ENCODE results near the gene KLK4. TPM values are rescaled to one million over a fixed set of nuclear protein-coding genes. Genes with fewer than 3 reads are reported as not detected.

The KLK4 gene
- total and polyA plus RNA-seq, 2 donors (not counting 3 experiments of a cell fraction or from before 2014, with no cell fraction given): not detected

DNA sequence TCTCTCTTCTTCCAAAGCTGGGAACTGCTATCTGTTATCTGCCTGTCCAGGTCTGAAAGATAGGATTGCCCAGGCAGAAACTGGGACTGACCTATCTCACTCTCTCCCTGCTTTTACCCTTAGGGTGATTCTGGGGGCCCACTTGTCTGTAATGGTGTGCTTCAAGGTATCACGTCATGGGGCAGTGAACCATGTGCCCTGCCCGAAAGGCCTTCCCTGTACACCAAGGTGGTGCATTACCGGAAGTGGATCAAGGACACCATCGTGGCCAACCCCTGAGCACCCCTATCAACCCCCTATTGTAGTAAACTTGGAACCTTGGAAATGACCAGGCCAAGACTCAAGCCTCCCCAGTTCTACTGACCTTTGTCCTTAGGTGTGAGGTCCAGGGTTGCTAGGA is 51.3 kb downstream of the KLK4 start:
- Histone ChIP-seq H3K9me3 (replicated peaks; ENCODE audit: control insufficient read depth, insufficient read depth, low read length) (no peaks in the 10 kb centered on the region), H3K79me2 (ENCODE audit: control insufficient read depth, insufficient read depth, low read length) (no peaks in the 10 kb centered on the region), H3K4me1 (ENCODE audit: control insufficient read depth, extremely low read depth, insufficient read depth, low read length) (no peaks in the 10 kb centered on the region), H3K4me3 (replicated peaks in 1 of 3; ENCODE audit: insufficient read depth in 1 of 3, low read depth in 1 of 3, low read length in 3 of 3) (no peak overlapping the region), H3K36me3 (ENCODE audit: control insufficient read depth in 2 of 2, extremely low read depth in 1 of 2, insufficient read depth in 2 of 2, low read length in 2 of 2) (no peaks in the 10 kb centered on the region), H3K9me1 (replicated peaks; ENCODE audit: control insufficient read depth, extremely low read depth, insufficient read depth, low read length) (no peaks in the 10 kb centered on the region), H3K9ac (replicated peaks; ENCODE audit: extremely low read depth, insufficient read depth, low read length) (no peak overlapping the region), H3K27ac (ENCODE audit: insufficient read depth, low read depth, low read length) (no peak overlapping the region), H2AFZ (ENCODE audit: low read depth, low read length) (no peak overlapping the region), H3K27me3 (ENCODE audit: control insufficient read depth in 2 of 2, insufficient read depth in 2 of 2, low read length in 2 of 2) (no peaks in the 10 kb centered on the region), H3K4me2 (ENCODE audit: insufficient read depth, low read length) (no peak overlapping the region), H4K20me1 (replicated peaks; ENCODE audit: control insufficient read depth, extremely low read depth, insufficient read depth, low read length) (no peaks in the 10 kb centered on the region)
- intact Hi-C loops (cut with micrococcal nuclease): no loop called here
- no peak for FAIRE-seq
- BruUV-seq (replicated peaks): no TSS peak
- ChIA-PET POLR2A (no interaction called here), CTCF (no interaction called here)
- dilution Hi-C loops (cut with MboI; ENCODE audit: extremely low pct_ligation_motif_present, low sequenced_read_pairs): no loop called here
- no peak for TF ChIP-seq MAX (IDR thresholded peaks at IDR 0.05; ENCODE audit: insufficient read depth, insufficient read length)
- TF ChIP-seq POLR2A (IDR thresholded peaks at IDR 0.05; ENCODE audit: low read depth, low read length): no peak
- TF ChIP-seq EZH2 (IDR thresholded peaks at IDR 0.05; ENCODE audit: borderline replicate concordance, low read depth, low read length, severe bottlenecking): no peak
- DNase-seq (ENCODE audit: low read depth, low spot score): no peak

GRCh38 chr19:50858886-50859285 is 52.3 kb downstream of the KLK4 start:
- no peak for TF ChIP-seq FOS (IDR thresholded peaks at IDR 0.05; ENCODE audit: borderline replicate concordance, insufficient read depth, low read length)
- TF ChIP-seq MYC (IDR thresholded peaks at IDR 0.05; ENCODE audit: low read depth, low read length): no peak
- TF ChIP-seq POLR2AphosphoS5 (IDR thresholded peaks at IDR 0.05; ENCODE audit: insufficient read depth, low read depth, low read length): no peak
- no peak for TF ChIP-seq MAX (IDR thresholded peaks at IDR 0.05; ENCODE audit: insufficient read depth, insufficient read length)
- TF ChIP-seq EZH2 (IDR thresholded peaks at IDR 0.05; ENCODE audit: borderline replicate concordance, low read depth, low read length, severe bottlenecking): no peak
- no peak for TF ChIP-seq GATA2 (IDR thresholded peaks at IDR 0.05; ENCODE audit: insufficient read depth, insufficient read length, low read depth, low read length)
- TF ChIP-seq JUN (IDR thresholded peaks at IDR 0.05; ENCODE audit: borderline replicate concordance, insufficient read depth, insufficient read length, low read depth): no peak
- TF ChIP-seq, protein P1, sequence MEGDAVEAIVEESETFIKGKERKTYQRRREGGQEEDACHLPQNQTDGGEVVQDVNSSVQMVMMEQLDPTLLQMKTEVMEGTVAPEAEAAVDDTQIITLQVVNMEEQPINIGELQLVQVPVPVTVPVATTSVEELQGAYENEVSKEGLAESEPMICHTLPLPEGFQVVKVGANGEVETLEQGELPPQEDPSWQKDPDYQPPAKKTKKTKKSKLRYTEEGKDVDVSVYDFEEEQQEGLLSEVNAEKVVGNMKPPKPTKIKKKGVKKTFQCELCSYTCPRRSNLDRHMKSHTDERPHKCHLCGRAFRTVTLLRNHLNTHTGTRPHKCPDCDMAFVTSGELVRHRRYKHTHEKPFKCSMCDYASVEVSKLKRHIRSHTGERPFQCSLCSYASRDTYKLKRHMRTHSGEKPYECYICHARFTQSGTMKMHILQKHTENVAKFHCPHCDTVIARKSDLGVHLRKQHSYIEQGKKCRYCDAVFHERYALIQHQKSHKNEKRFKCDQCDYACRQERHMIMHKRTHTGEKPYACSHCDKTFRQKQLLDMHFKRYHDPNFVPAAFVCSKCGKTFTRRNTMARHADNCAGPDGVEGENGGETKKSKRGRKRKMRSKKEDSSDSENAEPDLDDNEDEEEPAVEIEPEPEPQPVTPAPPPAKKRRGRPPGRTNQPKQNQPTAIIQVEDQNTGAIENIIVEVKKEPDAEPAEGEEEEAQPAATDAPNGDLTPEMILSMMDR (IDR thresholded peaks at IDR 0.05; ENCODE audit: extremely low read depth in 1 of 2, insufficient read depth in 1 of 2, low read depth in 1 of 2, low read length in 2 of 2): no peak
- TF ChIP-seq POLR2A (IDR thresholded peaks at IDR 0.05; ENCODE audit: low read depth, low read length): no peak
- Histone ChIP-seq H3K9me3 (replicated peaks; ENCODE audit: control insufficient read depth, insufficient read depth, low read length) (no peaks in the 10 kb centered on the region), H3K36me3 (ENCODE audit: control insufficient read depth in 2 of 2, extremely low read depth in 1 of 2, insufficient read depth in 2 of 2, low read length in 2 of 2) (no peaks in the 10 kb centered on the region), H4K20me1 (replicated peaks; ENCODE audit: control insufficient read depth, extremely low read depth, insufficient read depth, low read length) (no peaks in the 10 kb centered on the region), H2AFZ (ENCODE audit: low read depth, low read length) (no peak overlapping the region), H3K4me1 (ENCODE audit: control insufficient read depth, extremely low read depth, insufficient read depth, low read length) (no peaks in the 10 kb centered on the region), H3K9ac (replicated peaks; ENCODE audit: extremely low read depth, insufficient read depth, low read length) (no peak overlapping the region), H3K27ac (ENCODE audit: insufficient read depth, low read depth, low read length) (no peak overlapping the region), H3K4me3 (replicated peaks in 1 of 3; ENCODE audit: insufficient read depth in 1 of 3, low read depth in 1 of 3, low read length in 3 of 3) (no peak overlapping the region), H3K9me1 (replicated peaks; ENCODE audit: control insufficient read depth, extremely low read depth, insufficient read depth, low read length) (no peaks in the 10 kb centered on the region), H3K4me2 (ENCODE audit: insufficient read depth, low read length) (no peak overlapping the region), H3K27me3 (ENCODE audit: control insufficient read depth in 2 of 2, insufficient read depth in 2 of 2, low read length in 2 of 2) (no peaks in the 10 kb centered on the region), H3K79me2 (ENCODE audit: control insufficient read depth, insufficient read depth, low read length) (no peaks in the 10 kb centered on the region)
- no peak for DNase-seq (ENCODE audit: low read depth, low spot score)
- intact Hi-C loops (cut with micrococcal nuclease): no loop called here
- ChIA-PET CTCF (no interaction called here), POLR2A (no interaction called here)
- dilution Hi-C loops (cut with MboI; ENCODE audit: extremely low pct_ligation_motif_present, low sequenced_read_pairs): no loop called here
- no peak for FAIRE-seq
- BruUV-seq (replicated peaks): no TSS peak
